Dedifferentiated amniotic fluid mesenchymal stem cell (primary cell): Measurements from ENCODE around the gene RFX3.
A peak's percentile ranks its signal among the peaks of the same experiment; 100 is the strongest.

ENCODE experiments used
- DNase-seq: peaks from one replicate; pipeline ENCODE4 v3.0.0-alpha.2; 2016; ENCODE audit errors: extremely low spot score

The RFX3 gene

GRCh38 chr9:3475300-3476020 is 50.3 kb downstream of the RFX3 start:
- no peak for DNase-seq

DNA sequence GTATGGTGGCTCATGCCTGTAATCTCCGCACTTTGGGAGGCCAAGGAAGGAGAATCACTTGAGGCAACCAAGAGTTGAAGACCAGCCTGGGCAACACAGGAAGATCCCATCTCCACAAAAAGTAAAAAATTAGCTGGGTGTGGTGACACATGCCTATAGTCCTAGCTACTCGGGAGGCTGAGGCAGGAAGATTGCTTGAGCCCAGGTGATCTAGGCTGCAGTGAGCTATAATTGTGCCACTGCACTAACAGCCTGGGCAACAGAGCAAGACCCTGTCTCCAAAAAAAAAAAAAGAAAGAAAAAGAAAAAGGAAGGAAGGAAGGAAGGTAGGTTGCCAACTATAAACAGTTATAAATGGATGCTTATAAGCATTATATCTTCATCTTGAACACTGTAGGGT is 51.0 kb downstream of the RFX3 start:
- DNase-seq = no peak

DNA sequence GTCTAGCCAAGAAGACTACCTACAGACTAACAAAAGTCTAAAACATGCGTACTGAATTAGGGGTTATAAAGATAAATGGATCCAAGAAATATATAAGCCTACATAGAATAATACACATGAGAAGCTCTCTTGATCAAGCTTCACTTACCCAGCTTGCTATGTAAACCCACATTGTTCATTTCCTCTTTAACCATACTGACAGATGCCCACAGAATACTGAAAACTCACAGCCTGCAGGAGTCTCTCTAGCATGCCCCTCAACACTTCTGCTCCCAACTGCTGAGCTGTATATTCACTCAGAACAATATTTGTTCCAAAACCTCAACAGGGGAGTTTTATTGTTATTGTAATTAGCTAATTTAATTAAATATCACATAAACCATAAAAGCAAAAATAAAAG is 52.4 kb downstream of the RFX3 start:
- no peak for DNase-seq

DNA sequence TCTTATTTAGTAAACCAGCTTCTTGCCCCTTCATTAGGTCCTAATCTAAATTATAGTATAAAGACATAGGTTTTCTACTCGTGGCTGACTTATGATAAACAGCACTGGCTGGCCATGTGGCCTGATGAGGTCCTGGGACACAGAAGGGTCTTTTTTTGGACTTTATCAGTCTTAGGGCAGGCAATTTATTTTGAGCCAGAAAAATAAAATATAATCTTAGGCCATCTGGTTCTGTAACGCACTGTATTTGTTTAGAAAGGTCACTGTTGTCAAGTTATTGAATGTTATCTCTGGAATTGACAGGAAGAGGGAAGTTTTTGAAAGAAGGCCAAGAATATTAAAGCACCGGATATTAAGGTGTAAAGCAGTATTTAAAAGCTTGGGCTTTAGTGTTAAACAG is 53.9 kb downstream of the RFX3 start:
- DNase-seq = no peak

DNA sequence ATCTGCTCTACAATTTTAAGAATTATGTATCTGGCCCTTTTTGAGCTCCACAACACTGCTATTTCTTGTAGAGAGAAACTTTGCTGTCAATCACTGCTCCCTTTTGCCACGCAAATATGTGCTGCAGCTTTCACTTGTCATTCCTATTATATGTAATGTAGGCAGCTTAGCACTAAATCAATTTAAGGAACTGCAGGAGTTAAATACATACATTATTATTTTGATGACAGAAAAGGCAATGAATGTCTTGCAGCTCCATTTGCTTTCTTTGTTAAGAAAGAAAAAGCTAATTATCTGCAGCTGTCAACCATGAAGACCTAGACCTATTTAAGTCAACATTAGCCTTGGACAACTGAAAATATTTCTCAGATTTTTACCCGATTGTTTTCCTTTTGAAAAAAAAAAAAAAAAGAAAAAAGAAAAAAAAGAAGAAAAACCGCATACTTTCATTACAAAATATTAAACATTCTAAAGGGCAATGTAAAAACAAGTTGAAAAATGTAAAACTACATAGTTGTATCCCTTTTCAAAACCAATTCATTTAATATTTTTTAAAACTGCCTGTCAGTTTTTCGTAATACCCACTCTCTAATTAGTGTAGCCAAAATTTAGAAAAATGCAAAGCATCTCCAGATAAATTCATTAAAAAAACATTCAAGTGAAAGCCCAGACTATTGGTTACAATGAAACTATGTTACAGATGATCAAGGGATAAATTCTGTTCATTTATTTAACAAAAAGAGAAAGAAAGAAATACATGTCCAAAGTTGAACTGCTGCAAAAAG is 57.2 kb downstream of the RFX3 start:
- no peak for DNase-seq

- DNase-seq = peak; percentile 75
Observed at GRCh38 chr9:3467593-3468219, 58.1 kb downstream of the RFX3 start.

DNA sequence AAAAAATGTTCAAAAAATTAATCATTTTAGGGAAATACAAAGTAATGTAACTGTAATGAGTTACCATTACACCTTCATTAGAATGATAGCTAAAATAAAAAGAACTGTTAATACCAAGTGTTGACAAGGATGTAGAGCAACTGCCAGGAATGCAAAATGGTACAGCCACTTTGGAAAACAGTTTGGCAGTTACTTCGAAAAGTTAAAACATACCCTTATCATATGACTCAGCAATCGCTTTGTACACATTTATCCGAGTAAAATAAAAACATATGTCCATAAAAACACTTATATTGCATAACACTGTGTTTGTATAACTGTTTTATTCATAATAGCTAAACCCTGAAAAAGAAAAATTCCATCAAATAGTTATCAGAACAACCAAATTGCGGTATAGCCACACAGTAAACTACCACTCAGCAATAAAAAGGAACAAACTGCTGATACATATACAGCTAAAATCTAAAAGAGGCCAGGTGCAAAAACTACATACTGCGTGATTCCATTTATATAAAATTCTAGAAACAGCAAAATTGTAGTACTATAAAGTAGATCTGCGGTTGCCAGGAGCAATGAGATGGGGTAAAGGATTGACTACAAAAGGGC is 61.7 kb downstream of the RFX3 start:
- DNase-seq = peak; percentile 40

GRCh38 chr9:3458806-3459475 is 66.9 kb downstream of the RFX3 start:
- DNase-seq = no peak

GRCh38 chr9:3457175-3457574 is 68.6 kb downstream of the RFX3 start:
- DNase-seq = no peak

DNA sequence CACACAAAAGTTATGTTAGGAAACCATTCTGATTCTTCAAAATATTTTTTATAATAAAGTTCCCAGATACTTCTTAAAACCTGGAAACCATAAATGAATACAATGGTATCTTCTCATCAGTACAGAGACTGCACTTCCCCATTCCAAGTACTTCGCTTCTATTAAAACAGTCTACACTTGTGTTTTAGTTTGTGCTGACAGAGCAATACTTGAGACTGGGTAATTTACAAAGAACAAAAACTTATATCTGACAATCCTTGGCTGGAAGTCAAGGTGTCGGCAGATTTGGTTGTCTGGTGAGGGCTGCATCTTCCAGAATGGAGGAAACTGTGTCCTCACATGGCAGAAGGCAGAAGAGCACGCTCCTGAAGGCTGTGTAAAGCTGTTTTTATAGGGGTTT is 70.1 kb downstream of the RFX3 start:
- no peak for DNase-seq

DNA sequence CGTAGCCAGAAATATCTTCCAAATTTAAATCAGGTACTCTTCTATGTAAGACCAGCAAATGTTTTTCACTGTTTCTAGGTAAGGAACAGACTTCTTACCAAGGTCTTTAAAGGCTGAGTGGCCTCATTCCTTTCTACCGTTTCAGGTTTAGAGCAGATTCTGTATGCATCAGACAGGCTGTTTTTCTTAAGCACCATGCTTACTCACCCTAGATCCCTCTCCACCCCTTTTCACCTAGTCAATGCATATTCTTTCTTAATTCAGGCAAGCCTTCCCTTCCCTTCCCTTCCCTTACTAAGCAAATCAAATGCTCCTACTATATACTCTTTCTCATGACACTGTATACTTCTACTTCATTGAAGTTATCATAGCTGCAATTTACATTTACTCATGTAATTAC is 70.7 kb downstream of the RFX3 start:
- DNase-seq = no peak

- no peak for DNase-seq
Observed at GRCh38 chr9:3451956-3452355, 73.8 kb downstream of the RFX3 start.

- DNase-seq = no peak
Observed at GRCh38 chr9:3447788-3448187, 78.0 kb downstream of the RFX3 start.

DNA sequence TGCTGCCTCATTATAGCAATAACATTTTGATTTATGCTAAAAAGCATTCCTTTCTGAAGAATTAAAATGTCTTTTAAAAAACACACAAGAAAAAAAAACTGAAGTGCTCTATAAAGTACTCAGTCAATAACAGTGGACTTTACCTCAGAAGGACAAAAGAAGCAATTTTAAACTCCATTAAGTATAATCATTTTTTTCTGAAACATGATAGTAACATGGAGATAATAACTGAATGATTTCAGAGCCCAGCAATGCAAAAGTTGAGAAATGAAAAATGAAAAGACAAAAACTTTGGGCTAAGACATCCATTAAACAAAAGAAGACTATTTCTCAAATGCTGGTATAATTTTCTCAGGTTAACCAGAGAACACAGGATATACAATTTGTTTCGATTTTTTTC is 78.7 kb downstream of the RFX3 start:
- DNase-seq = no peak

DNA sequence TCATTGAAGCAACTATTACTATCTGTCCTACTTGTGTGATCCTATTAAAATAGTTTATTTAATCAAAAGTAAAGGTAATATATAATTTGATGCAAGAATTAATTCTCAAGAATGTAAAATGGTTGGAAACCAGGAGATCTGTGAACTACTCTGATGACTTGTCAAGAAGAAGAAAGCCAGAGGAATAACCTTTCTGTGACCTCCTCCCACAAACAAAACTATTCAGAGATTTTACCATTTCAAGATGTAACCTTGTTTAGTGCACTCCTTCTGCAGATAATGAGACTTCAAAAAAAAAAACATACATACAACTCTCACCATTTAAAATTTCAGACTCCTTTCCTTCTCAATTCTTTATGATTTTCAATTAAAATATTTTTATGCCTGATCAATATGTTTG is 79.5 kb downstream of the RFX3 start:
- no peak for DNase-seq

DNA sequence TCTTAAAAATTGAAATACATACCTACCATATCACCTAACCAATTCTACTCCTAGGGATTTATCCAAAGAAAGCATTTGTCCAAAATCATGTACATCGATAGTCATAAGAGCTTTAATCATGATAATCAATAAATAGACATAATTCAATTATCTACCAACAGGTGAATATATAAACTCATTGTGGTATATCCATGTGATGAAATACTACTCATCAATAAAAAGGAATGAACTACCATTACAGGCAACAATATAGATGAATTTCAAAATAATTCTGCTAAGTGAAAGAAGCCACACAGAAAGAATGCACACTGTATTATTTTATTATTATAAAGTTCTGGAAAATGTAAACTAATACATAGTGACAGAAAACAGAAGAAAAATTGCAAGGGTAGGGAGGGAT is 81.8 kb downstream of the RFX3 start:
- no peak for DNase-seq

DNA sequence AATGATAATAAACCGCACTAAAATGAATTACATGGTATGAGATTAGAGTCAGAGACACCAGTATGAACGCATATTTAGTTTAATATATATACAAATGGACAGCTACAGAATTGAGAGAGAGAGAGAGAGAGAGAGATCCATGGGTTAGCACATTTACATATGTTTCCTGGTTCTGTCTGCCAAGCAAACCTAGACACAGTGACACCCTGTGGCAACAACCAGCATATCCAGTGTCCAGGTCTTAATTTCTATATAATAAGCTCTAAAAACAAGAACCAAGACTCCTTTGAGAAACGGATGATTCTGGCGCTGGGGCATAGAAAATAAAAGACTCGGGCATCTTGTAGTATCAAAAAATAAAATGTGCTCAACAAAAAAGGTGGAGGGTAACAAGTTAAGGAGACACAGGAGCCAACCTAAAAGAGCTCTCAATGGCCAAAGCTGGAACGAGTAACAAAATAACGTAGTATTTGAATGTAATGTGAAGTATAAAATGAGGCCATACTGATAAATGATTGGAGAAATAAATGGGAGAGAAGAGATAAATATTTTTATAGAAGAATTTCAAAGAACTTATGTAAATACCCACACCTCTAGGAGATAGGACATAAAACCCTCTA is 84.5 kb downstream of the RFX3 start:
- peak; percentile 25 for DNase-seq

GRCh38 chr9:3436629-3437420 is 89.0 kb downstream of the RFX3 start:
- DNase-seq = no peak

DNA sequence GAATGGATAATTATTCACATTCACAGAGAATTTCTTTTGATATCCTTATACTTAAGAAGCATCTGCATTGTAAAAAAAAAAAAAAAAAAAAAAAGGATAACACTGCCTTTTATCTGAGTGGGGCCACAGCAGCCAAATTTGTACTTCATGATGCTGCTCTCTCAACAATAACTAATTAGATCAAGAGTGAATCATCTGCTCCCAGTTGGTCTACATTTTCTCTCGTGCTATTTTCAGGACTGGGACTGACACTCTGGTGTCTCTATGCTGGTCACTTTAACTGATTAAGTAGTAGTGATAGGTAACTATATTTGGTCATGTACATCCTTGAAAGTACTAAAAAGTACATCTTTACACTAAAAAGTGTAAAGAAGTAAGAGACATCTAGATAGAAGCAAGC is 90.1 kb downstream of the RFX3 start:
- DNase-seq = no peak

- DNase-seq = peak; percentile 20
Observed at GRCh38 chr9:3434594-3434993, 91.2 kb downstream of the RFX3 start.

- DNase-seq = no peak
Observed at GRCh38 chr9:3433754-3434153, 92.0 kb downstream of the RFX3 start.
